Karpas-422 (cell line): ENCODE measurements around the gene MAP3K3. TPM values are rescaled to one million over a fixed set of nuclear protein-coding genes. Genes with fewer than 3 reads are reported as not detected.

Experiments
- small RNA-seq: library from RNA; depleted of rRNA; stranded (forward); fragments of <200 nt; gene quantifications from one replicate; pipeline ENCODE3, GENCODE V24; 2014
- total RNA-seq: library from RNA; depleted of rRNA; stranded (reverse); fragments of >200 nt; shearing (Covaris generic); gene quantifications from 2 replicates; pipeline ENCODE4 v1.2.3, GENCODE V29; 2014; ENCODE audit warnings: low replicate concordance; rRNA removed

Gene MAP3K3
- total RNA-seq, 1 experiment from 2014 or later: 17.8 TPM

Small RNA genes lying within 50 kb of the gene (small RNA-seq; reads per million reads assigned to genes)
- gene RNU6-288P: not detected

Other genes with a start within 250 kb of the MAP3K3 start
- 2.4 and 4.0 TPM in 2 replicates for gene CYB561, start 176.1 kb upstream of the MAP3K3 start, total RNA-seq
- 6.7 and 13.9 TPM in 2 replicates for gene ACE, start 145.4 kb upstream of the MAP3K3 start, total RNA-seq
- not detected in 2 replicates for gene KCNH6, start 99.1 kb upstream of the MAP3K3 start, total RNA-seq
- gene DCAF7, start 71.9 kb upstream of the MAP3K3 start, total RNA-seq: 44.9 and 72.3 TPM in 2 replicates
- 10.7 and 17.9 TPM in 2 replicates for gene TACO1, start 21.5 kb upstream of the MAP3K3 start, total RNA-seq
- gene LIMD2, start 77.7 kb downstream of the MAP3K3 start, total RNA-seq: 200 and 538 TPM in 2 replicates
- 25.8 and 27.5 TPM in 2 replicates for gene STRADA, start 119.4 kb downstream of the MAP3K3 start, total RNA-seq
- 28.0 and 35.9 TPM in 2 replicates for gene CCDC47, start 151.2 kb downstream of the MAP3K3 start, total RNA-seq
- gene DDX42, start 151.8 kb downstream of the MAP3K3 start, total RNA-seq: 76.5 and 77.6 TPM in 2 replicates
- gene PSMC5, start 205.0 kb downstream of the MAP3K3 start, total RNA-seq: 26.9 and 49.1 TPM in 2 replicates
- 30.7 and 39.5 TPM in 2 replicates for gene FTSJ3, start 205.2 kb downstream of the MAP3K3 start, total RNA-seq
- 103 and 143 TPM in 2 replicates for gene SMARCD2, start 220.3 kb downstream of the MAP3K3 start, total RNA-seq